GM12874 (cell line): Measurements from ENCODE around the gene SCN3A.

Experiments
- CTCF ChIP-seq: IDR thresholded peaks from 2 replicates; pipeline ENCODE4 v1.5.1; 2011; ENCODE audit warnings: low read depth, mild to moderate bottlenecking, control low read depth, low read length, moderate library complexity; ENCODE audit not compliant: insufficient read depth

SCN3A gene

GRCh38 chr2:165161510-165161909, 42.3 kb downstream of the SCN3A start:
- no peak for TF ChIP-seq CTCF

GRCh38 chr2:165157160-165157559, 46.7 kb downstream of the SCN3A start:
- TF ChIP-seq CTCF = no peak

- no peak for TF ChIP-seq CTCF
These were observed 48.7 kb downstream of the SCN3A start for GRCh38 chr2:165155152-165155551.

GRCh38 chr2:165149439-165149838, 54.4 kb downstream of the SCN3A start:
- no peak for TF ChIP-seq CTCF

GRCh38 chr2:165147186-165148045, 56.4 kb downstream of the SCN3A start:
- TF ChIP-seq CTCF = no peak

- no peak for TF ChIP-seq CTCF
These were observed 59.5 kb downstream of the SCN3A start for GRCh38 chr2:165144315-165144714.

- no peak for TF ChIP-seq CTCF
These were observed 62.1 kb downstream of the SCN3A start for GRCh38 chr2:165141601-165142354.
